Body of pancreas (tissue), 4 donors: ENCODE results near the gene GZMH. TPM values are rescaled to one million over a fixed set of nuclear protein-coding genes. Genes with fewer than 3 reads are reported as not detected.

Experiments used
- ATAC-seq: fragments of 150-250 bp; one replicate; pipeline ENCODE4 v1.9.1; 2016
- DNase-seq, 4 donors: peaks; one replicate each; pipeline ENCODE4 v3.0.0-alpha.2; 2019
- H3K27ac ChIP-seq, 4 donors: fragments of 200-600 bp; sonication (generic); 1 replicate in 3 of 4; 2 replicates in 1 of 4; pipeline versions ENCODE4 v1.5.1 to v1.6.1; 2016 to 2019; ENCODE audit warnings: mild to moderate bottlenecking in 1 of 4, mixed read lengths in 1 of 4, moderate library complexity in 1 of 4
- H3K27me3 ChIP-seq, 2 donors: fragments of 200-600 bp; sonication (generic); one replicate each; pipeline ENCODE4 v1.6.0; 2016; ENCODE audit warnings: mild to moderate bottlenecking in 1 of 2
- H3K36me3 ChIP-seq, 2 donors: fragments of 200-600 bp; sonication (generic); replicated peaks in 1 of 2; 2 replicates each; pipeline ENCODE4 v1.5.1; 2016; ENCODE audit warnings: low read depth in 2 of 2; ENCODE audit not compliant: insufficient read depth in 1 of 2
- H3K4me1 ChIP-seq: fragments of 200-600 bp; sonication (generic); one replicate; pipeline ENCODE4 v1.6.0; 2016
- H3K4me3 ChIP-seq, 2 donors: fragments of 200-600 bp; sonication (generic); 1 replicate in 1 of 2; 2 replicates in 1 of 2; pipeline ENCODE4 v1.5.1; 2016 to 2019
- H3K9me3 ChIP-seq, 3 donors: fragments of 200-600 bp; sonication (generic); 1 replicate in 2 of 3; 2 replicates in 1 of 3; pipeline ENCODE4 v1.5.1; 2016
- CTCF ChIP-seq, 7 experiments: fragments of 450-650 bp in 4 of 7; fragments of 200-600 bp in 3 of 7; sonication (generic) in 3 of 7; IDR thresholded peaks; one replicate each; pipeline ENCODE4 v1.5.1; 2016 to 2019; ENCODE audit warnings: antibody characterized with exemption in 7 of 7
- POLR2A ChIP-seq, 3 donors: fragments of 450-650 bp; IDR thresholded peaks; one replicate each; pipeline ENCODE4 v1.6.1; 2016; ENCODE audit warnings: antibody characterized with exemption in 3 of 3, mild to moderate bottlenecking in 2 of 3
- WGBS, 2 donors: methylation state at CpG; one replicate each; pipeline ENCODE4 v1.1.5; 2017; 5-methylcytosine and 5-hydroxymethylcytosine counted together
- intact Hi-C: fragments of 100-400 bp; cut with DNase I; formaldehyde crosslinking; loops from one replicate; pipeline ENCODE4 v1.15.1; 2023
- total RNA-seq, 2 donors: library from RNA; depleted of rRNA; stranded (reverse); fragments of >200 nt; gene quantifications; one replicate each; pipeline ENCODE4 v1.1.0, GENCODE V29; 2016

The GZMH gene
- total RNA-seq, 2 donors from 2014 or later = not detected

- Histone ChIP-seq H3K36me3 (no peaks in the 10 kb centered on the region), H3K9me3 (no peaks in the 10 kb centered on the region), H3K27me3 (no peaks in the 10 kb centered on the region), H3K27ac (no peak overlapping the region), H3K4me3 (no peak overlapping the region), H3K4me1 (no peaks in the 10 kb centered on the region)
- TF ChIP-seq CTCF (IDR thresholded peaks at IDR 0.05) (no peak), POLR2A (IDR thresholded peaks at IDR 0.05) (no peak)
- DNase-seq (no peak), ATAC-seq (no peak)
- WGBS, 2 donors = 39 to 42% methylated on average over 1 to 2 of the region's 2 CpGs
- intact Hi-C loops = no loop called here
These were observed 43.7 kb downstream of the GZMH start for GRCh38 chr14:24565766-24566165.

GRCh38 chr14:24563505-24563904 lies 46.0 kb downstream of the GZMH start:
- Histone ChIP-seq H3K9me3 (no peaks in the 10 kb centered on the region), H3K27me3 (no peaks in the 10 kb centered on the region), H3K4me1 (no peaks in the 10 kb centered on the region), H3K27ac (no peak overlapping the region), H3K4me3 (no peak overlapping the region), H3K36me3 (no peaks in the 10 kb centered on the region)
- no peak for DNase-seq
- intact Hi-C loops = no loop called here
- ATAC-seq = no peak
- WGBS, 2 donors = 65 to 67% methylated on average over 2 to 3 of the region's 3 CpGs
- TF ChIP-seq POLR2A (IDR thresholded peaks at IDR 0.05) (no peak), CTCF (IDR thresholded peaks at IDR 0.05) (no peak)

- H3K27me3 ChIP-seq = no peaks in the 10 kb centered on the region
- intact Hi-C loops = no loop called here
- DNase-seq = no peak
- H3K9me3 ChIP-seq = no peaks in the 10 kb centered on the region
- TF ChIP-seq POLR2A (IDR thresholded peaks at IDR 0.05) (no peak), CTCF (IDR thresholded peaks at IDR 0.05) (no peak)
- no peak overlapping the region for H3K4me3 ChIP-seq
- no peaks in the 10 kb centered on the region for H3K4me1 ChIP-seq
- 34 to 43% methylated on average over 4 of the region's 4 CpGs for WGBS, 2 donors
- no peak overlapping the region for H3K27ac ChIP-seq
- H3K36me3 ChIP-seq = no peaks in the 10 kb centered on the region
- no peak for ATAC-seq
These were observed 52.7 kb downstream of the GZMH start for GRCh38 chr14:24556756-24557155.

Other genes starting within 250 kb of the GZMH start
- 10 to 100 TPM; 11.9 to 19.8 TPM for gene NFATC4, start 241.5 kb downstream of the GZMH start, total RNA-seq
- gene NYNRIN, start 210.7 kb downstream of the GZMH start, total RNA-seq = 1 to 10 TPM; 7.3 to 7.5 TPM
- 1 to 10 TPM in 1 of 2 donors, under 1 TPM in 1; 0.33 to 4.9 TPM for gene CBLN3, start 180.0 kb downstream of the GZMH start, total RNA-seq
- 10 to 100 TPM; 43.8 TPM for gene KHNYN, start 179.7 kb downstream of the GZMH start, total RNA-seq
- 10 to 100 TPM; 34.8 to 63.6 TPM for gene SDR39U1, start 166.9 kb downstream of the GZMH start, total RNA-seq
- not detected for gene CMA1, start 101.4 kb downstream of the GZMH start, total RNA-seq
- not detected for gene CTSG, start 33.4 kb downstream of the GZMH start, total RNA-seq
- not detected for gene GZMB, start 24.5 kb upstream of the GZMH start, total RNA-seq